NAMALWA (cell line): ENCODE results near the gene ALPI.

Source experiments
- DNase-seq: peaks from one replicate; pipeline ENCODE4 v3.0.0-alpha.2; 2015; ENCODE audit warnings: low spot score

The ALPI gene

GRCh38 chr2:232463701-232464543 is 8.0 kb downstream of the ALPI start:
- no peak for DNase-seq

DNA sequence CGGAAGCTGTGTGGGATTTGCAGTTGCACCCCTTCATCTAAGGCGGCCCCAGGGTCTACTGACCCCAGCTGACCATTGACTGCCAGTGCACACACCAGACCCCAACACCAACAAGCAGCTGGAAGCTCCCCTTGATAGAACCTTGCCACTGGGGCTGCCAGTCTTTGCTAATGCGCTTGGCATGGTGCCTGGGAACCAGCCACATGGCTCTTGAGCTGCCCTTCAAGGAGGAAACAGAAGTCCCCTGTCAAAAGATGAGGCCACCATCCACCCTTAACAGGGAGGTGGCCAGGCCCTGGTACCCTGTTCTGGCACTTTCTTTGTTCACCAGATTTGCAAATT is 8.6 kb downstream of the ALPI start:
- no peak for DNase-seq

DNA sequence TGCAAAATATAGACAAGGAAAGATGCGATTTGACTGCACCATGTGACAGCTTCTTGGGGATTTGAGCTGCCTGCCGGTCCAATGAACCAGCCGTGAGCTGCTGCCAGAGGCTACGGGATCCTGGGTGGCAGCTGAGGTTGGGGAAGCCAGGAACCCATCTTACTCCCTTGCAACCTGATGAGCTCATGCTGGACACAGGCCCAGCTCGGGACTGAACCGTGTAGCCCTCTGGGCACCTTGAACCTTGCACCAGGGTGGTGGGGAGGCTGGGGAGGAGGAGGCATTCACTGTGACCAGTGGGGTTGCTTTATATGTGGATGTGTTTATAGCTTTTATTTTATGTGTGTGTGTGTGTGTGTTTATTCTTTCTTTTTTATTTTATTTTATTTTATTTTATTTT is 9.1 kb downstream of the ALPI start:
- no peak for DNase-seq

- DNase-seq = peak; percentile 92
Observed at GRCh38 chr2:232466221-232466620, 10.3 kb downstream of the ALPI start.

DNA sequence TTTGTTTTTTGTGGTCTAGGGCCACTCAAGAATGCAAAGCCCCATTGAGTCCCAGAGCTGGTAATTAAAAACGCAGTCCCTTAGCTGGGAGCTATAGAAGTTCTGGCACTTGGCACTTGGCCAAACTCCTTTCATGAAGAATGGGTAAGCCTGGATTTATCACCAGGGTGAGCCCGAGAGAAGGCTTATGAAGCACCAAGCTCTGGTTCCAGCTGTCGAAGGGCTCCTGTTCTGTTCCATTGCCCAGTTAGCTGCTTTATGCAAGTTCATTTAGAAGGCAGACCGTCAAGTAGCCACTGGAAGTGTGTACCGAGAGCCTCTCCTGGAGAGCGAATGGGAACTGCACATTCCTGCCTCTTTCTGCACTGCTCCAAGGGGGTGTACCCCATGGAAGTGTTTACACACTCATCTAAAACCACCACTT is 17.5 kb downstream of the ALPI start:
- DNase-seq = no peak

- DNase-seq = no peak
Observed at GRCh38 chr2:232476045-232476444, 20.1 kb downstream of the ALPI start.

DNA sequence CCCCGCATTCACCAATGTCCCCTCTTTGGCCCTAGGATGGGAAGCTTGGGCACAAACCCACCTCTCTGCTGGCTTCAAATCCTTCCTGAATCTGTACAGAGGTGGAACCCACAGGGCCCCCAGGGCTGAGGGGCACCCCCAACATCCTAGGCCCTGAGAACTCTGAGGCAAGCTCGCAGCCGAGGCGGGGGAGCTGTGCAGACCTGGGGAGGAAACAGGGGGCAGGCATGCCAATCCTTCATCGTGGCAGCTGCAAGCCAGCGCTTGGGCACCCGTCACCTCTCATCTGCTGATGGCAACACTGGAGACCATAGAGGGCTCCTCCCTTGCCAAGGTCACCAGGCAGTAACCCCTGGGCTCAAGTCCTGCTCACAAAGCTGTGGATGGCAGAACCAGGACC is 20.8 kb downstream of the ALPI start:
- no peak for DNase-seq

DNA sequence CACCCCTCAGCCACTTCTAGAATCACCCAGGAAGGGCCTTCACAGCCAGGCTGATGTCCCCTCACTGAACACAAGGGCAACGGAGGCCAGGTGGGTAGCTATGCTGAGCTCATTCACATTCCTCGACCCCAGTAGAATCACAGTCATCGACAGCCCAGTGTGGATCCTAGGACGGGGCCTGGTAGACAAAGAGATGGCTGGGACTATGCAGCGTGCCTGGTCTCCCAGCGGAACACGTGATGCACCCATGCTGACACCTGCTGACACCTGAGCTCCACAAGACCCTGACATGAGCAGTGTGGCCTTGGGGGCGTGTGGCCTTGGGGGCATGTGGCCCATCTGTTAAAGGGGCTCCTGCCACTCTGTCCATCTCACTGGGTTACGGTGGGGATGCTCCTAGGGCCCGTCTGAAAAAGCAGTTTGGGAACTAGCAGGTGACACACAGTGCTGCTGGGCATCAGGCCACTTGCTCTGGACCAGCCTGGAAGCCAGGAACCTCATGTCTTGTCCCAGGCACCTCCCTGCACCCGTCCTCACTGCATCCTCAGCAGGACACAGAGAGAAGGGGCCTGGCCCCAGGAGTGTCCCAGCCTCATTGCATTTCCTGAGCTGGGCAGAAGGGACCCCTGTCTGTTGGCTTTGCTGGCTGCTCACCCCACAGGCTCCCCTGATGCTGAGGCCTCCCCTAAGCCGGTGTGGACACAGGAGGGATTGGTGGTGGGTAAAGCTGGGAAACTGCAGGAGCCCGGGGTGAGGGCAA is 22.0 kb downstream of the ALPI start:
- DNase-seq = no peak

DNA sequence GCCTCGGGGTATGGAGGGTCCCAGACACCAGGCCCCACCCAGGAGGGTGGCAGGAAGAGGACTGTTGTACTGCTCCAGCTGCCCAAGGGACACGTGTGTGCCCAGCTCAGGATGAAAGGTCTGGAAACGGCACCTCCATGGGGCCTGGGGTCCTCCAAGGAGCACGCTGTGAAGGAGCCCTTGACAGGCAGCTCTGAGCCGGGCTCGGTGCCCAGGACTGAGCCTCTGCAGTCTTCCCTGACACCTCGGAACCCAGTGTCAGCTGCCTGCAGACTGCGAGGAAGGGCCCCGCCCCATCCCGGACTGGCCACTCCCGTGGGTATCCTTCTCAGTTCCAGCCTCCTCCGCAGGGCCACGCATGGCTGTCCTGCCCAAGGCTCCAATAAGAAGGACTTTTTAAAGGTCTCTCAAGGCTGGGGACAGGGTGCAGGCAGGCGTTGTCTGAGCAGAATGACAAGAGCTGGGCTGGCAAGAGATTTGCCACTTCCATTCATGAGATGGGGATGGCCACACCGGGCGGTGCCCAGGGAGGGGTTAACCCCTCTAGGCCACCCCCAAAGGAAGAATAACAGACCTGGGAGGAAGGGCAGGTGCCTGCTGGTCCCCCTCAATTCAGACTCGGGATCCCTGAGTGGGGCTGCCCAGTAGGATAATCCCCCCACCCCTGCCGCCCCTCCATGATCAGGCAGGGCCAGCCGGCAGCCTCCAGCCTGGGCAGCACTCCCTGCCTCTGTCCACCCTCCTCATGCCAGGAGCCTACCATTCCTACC is 22.8 kb downstream of the ALPI start:
- no peak for DNase-seq

DNA sequence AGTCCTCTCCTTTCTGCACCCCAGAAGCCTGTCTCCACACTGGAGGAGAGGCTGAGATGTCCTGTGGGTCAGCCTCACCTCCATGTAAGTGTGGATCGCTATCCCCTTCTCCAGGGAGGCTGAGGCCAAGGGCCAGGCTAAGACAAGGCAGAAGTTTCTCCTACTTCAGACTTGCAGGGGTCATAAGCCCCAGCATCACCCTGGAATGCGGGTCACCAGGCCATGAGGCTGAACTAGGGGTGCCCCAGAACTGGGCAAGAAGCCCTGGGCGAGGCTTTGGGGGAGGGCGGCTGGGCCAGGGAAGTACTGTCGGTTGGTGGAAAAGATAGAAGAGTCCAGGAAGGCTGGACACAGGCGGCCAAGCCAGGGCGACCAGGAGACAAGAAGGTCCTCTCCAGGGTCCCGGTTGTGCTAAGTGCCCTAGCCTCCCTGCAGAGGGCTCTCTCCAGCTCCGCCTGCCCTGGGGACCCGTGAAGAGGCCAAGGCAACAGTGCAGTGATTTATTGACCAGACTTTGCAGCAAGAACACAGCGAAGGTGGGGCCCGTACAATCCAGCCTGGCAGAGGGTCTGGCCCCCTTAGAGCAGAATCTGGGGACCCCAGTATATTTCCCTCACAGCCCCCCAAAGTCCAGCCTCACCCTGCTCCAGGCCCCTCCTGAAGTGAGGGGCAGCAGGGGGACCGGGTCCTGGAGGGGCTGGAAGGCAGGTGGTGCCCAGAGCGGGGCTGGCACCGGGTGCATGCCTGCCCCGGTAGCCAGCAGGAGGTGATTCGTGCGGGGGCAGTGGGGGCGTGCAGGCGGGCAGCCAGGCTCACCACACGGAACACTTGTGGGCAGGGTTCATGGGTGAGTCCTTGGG is 23.6 kb downstream of the ALPI start:
- no peak for DNase-seq

DNA sequence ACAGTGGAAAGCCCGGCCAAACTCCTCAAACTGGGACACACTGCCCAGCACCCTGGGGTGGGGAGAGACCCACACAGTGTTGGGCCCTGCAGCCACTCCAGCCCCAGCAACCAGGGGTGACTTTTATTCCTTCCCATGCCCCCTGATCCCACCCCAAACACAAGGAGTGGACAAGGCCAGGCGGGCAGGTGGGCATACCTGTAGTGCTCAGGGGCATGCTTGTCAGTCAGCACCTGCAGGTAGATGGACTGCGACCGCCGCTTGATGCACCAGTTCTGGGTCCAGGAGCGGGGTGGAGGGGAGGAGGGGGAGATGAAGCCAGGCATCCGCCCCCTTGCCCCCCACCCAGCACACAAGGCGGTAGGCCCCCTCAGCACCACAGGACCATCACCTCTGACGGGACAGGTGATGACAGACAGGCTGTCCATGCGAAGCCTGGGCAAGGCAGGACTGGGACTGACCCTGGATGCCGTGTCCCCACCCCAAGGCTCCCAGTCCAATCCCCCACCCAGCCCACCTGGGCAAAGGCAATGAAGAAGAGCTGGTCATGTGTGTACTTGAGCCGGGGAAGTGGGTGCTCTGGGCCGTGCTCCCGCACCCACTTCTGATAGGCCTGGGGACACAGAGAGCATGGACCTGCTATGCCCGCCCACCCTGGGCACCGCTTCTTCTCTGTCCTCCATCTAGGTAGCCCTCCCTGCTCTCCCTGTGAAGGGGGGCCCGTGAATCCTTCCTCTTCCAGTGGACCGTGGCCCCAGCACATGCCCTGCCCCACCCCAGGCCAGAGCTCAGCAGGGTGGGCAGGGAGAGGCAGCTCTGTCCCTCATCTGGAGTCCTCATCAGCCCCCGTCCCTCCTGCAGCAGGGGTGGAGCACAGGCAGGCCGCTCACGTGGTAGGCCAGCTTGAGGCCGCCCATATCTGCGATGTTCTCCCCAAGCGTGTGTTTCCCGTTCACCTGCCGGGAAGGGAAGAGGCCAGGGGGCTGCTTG is 24.5 kb downstream of the ALPI start:
- DNase-seq = no peak

DNA sequence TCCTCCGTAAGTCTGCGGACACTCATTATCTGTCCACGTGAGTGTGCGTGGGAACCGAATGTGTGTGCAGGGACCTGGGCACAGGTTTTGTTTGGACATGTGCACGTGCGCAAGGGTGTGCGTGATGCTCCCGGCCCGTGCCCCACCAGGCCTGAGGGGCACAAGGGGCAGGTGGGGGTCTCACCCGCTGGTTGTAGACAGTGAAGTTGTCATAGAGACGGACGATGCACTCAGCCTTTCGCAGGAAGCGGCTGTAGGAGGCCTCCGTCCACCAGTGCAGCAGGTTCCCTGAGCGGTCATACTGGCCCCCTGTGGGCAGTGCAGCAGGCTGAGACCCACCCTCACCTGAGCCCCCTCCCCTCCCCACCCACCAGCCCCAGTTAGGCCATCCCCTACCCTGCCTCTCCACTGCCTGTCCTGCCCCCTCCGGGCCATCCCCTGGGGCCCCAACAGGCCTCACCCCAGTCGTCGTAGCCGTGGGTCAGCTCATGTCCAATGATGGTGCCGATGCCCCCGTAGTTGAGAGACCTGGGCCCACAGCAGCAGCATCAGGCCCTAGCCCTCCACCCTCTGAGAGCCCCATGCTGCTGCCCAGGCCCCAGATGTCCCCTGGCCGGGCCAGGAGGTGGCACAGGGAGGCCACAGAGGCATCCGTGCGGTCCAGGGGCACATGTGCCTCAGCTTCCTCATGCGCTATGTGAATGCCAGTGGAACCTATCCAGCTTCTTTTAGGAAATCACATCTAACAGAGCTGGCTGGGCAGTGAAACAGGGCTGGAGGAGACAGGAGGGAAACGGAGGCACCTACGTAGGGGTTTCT is 25.6 kb downstream of the ALPI start:
- DNase-seq = no peak

DNA sequence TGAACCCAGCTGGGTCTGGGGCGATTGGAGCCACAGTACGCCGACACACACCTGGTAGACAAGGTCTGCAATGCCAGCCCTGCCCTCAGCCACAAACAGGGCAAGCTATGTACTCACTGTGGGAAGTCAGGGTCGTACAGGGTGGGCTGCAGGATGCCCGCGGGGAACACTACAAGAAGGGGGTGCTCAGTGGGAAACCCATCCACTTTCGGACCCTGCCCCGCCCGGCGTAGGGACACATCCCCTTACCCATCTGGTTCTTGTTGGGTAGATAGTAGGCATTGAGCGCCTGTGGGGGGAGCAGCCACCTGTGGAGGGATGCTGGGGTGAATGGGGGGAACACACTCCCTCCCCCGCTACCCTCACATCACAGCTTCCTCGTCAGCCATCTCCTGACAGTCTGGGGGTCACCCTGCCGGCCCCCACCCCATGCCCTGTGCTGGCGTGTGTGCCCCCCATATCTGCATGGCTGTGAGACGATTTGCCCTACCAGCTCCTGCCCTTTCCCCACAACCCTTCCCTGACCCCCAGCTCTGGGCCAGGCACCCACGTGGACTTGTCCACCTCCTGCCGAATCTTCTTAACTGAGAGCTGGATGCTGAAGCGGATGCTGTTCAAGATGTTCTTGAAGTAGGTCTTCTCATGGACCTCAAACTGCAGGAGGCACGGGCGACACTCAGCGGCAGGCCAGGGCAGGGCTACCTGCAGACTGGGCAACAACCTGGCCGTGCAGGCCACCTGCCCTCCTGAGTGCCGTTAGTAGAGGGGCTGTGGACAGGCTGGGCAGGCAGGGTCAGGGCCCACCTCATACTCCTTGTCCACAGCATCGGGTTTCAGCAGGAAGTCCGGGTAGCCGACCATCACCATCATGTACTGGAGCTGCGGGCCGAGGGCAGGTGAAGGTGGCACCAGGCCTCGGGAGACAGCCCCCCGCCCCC is 26.6 kb downstream of the ALPI start:
- DNase-seq = no peak

DNA sequence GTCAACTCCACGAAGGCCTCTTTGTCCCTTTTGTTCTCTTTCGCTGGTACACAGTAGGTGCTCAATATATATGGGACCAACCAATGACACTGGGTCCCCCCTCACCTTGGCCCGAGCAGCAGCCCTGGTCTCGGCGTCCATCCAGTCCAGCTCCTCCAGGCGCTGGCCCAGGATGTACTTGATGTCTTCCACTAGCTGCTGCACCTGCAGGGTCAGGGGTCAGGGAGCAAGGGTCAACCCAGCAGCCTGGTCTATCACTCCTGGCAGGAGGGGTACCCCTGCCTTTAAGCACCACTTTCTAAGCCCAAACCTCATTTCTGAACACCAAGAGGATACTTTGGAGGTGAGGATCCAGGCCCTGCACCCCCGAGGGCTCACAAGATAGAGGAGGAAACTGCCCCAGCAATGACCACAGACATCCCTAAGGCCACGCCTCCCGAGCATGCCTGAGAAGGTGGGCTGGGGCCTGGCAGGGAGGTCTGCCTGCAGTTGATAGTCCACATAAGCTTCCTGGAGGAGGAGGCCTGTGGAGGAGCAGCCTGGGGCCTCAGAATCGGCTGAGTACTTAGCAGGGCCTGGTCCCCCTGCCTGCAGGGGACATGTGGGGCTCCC is 27.5 kb downstream of the ALPI start:
- no peak for DNase-seq

DNA sequence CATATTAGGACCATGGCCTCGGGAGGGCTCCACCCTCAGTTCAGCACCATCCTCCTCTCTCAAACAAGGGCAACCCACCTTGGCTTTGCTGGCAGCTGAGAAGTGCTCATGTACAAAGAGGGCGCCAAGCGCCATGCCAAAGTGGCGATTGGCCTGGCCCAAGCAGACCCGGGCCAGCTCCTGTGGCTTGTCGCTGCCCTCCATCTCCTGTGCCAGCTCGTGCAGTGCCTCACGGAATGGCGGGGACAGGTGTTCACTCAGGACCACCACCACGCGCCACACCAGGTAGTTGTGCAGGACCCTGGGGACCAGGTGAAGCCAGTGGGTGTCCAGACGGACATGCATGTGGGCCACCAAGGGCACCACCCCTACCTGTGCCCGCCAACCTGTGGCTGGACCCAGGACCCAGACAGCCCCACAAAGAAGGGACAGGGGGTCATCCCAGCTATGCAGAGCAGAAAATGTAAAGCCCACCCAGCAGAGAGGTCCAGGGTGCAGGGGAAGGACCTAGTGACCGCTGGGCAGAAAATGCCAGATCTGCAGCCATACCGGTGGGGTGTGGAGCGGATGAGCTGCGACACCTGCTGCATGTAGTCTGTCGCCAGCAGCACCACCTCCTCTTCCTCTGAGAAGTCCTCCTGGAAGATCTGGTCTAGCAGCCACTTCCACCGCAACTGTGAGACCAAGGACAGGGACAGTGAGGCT is 28.1 kb downstream of the ALPI start:
- no peak for DNase-seq

GRCh38 chr2:232484628-232485347 is 28.8 kb downstream of the ALPI start:
- no peak for DNase-seq

- DNase-seq = no peak
Observed at GRCh38 chr2:232485348-232485756, 29.4 kb downstream of the ALPI start.
